ENCODE results near the gene FBXO36.
"Not testable (repeated sequence)": the region's sequence is repeated elsewhere in the genome, so short reads cannot be mapped to it uniquely, and the experiment has no call there.

The FBXO36 gene

DNA sequence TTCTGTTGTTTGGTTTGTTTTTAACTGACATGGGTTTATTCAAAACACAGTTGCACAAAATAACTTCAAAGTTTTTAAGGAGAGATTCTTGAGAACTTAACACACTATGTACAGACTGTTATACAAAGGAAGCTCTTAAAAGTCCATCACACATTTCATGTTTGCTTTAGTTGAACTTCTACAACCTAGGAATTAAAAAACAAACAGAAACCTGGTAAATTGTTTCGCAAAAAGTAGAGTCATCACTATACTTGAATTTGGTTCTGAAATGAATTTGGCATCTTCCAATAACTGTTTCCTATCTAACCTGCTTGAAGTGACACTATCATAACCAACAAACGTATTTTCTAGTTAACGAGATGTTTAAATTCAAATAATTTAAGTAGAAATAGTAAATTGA is 22.3 kb upstream of the FBXO36 start:
- peak overlapping the region; percentile 30 for H3K27ac Mint-ChIP-seq
- H3K4me1 Mint-ChIP-seq (ENCODE audit: low read depth) = peaks cover 69% of the 10 kb centered on the region
- peaks cover 67% of the 10 kb centered on the region for H3K36me3 Mint-ChIP-seq (ENCODE audit: low read depth)
- H3K9me3 Mint-ChIP-seq = no peaks in the 10 kb centered on the region
- no peak overlapping the region for H3K4me3 Mint-ChIP-seq
- no peaks in the 10 kb centered on the region for H3K27me3 Mint-ChIP-seq
- no peak for DNase-seq

DNA sequence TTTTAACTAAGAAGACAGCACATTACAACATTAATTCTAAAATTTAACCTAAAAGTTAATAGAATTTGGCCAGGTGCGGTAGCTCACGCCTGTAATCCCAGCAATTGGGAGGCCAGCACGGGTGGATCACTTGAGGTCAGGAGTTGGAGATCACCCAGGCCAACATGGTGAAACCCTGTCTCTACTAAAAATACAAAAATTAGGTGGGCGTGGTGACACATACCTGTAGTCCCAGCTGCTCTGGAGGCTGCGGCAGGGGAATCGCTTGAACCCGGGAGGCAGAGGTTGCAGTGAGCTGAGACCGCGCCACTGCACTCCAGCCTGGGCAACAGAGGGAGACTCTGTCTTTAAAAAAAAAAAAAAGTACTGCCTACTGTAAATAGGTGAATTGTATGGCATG is 21.8 kb upstream of the FBXO36 start:
- H3K4me1 Mint-ChIP-seq (ENCODE audit: low read depth) = peaks cover 72% of the 10 kb centered on the region
- peaks cover 72% of the 10 kb centered on the region for H3K36me3 Mint-ChIP-seq (ENCODE audit: low read depth)
- H3K27me3 Mint-ChIP-seq, DNase-seq, H3K9me3 Mint-ChIP-seq: not testable (repeated sequence)
- peak overlapping the region; percentile 30 for H3K27ac Mint-ChIP-seq
- H3K4me3 Mint-ChIP-seq = peak overlapping the region; percentile 31

DNA sequence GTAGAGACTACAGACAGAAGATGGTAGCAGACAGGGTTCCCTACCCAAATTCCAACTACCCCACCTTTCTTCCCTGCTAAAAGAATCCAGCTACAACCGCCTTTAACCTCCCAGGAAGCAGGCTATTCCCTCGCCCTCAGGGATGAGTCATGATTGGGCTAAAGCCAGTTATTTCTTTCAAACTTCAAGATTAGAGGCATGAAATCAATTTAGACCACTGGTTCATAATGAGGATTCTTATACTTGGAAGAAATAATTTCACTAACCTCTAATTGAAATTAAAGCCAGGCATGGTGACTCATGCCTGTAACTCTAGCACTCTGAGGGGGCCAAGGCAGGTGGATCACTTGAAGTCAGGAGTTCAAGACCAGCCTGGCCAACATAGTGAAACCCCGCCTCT is 20.5 kb upstream of the FBXO36 start:
- no peak for DNase-seq
- H3K36me3 Mint-ChIP-seq (ENCODE audit: low read depth) = peaks cover 76% of the 10 kb centered on the region
- H3K27me3 Mint-ChIP-seq = no peaks in the 10 kb centered on the region
- peaks cover 70% of the 10 kb centered on the region for H3K4me1 Mint-ChIP-seq (ENCODE audit: low read depth)
- no peak overlapping the region for H3K4me3 Mint-ChIP-seq
- H3K27ac Mint-ChIP-seq = no peak overlapping the region
- no peaks in the 10 kb centered on the region for H3K9me3 Mint-ChIP-seq

DNA sequence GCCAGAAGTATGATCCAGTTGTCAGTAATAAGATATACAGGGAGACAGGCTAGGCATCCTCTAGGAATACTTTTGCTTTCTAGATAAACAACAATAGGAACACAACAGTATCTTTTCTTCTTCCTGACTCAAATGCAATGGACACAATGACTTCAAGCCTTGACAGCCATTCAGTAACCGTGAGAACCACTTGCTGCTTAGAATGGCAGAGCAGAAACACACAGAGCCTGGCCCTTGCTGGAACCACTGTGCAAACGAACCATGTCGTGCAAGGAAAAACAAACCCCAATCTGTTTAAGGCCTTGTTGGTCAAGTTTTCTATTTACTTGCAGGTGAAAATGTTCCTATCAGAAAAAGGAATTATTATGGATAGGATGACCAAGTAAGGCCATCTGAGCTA is 19.3 kb upstream of the FBXO36 start:
- Mint-ChIP-seq H3K27ac (no peak overlapping the region), H3K36me3 (ENCODE audit: low read depth) (peaks cover 77% of the 10 kb centered on the region), H3K27me3 (no peaks in the 10 kb centered on the region), H3K4me3 (no peak overlapping the region), H3K9me3 (no peaks in the 10 kb centered on the region), H3K4me1 (ENCODE audit: low read depth) (peaks cover 69% of the 10 kb centered on the region)
- no peak for DNase-seq

DNA sequence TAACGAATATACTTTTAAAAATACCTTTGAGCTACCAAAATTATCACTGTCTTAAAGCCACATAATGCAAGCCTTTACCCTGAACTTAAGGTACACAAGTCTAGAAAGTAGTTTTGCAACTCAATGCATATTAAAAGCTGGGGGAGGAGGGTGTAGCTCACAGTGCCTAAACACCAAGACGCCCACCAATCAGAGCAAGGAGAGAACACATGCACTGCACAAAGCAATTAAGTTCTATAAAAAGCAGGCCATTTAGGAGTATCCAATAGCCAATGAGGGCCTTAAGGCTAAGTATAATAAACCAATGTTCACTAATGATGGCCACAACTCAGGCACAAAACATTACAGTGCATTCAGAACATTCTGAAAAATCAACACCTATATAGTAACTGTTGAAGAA is 16.7 kb upstream of the FBXO36 start:
- Mint-ChIP-seq H3K27me3 (no peaks in the 10 kb centered on the region), H3K4me3 (no peak overlapping the region), H3K36me3 (ENCODE audit: low read depth) (peaks cover 71% of the 10 kb centered on the region), H3K4me1 (ENCODE audit: low read depth) (peaks cover 60% of the 10 kb centered on the region), H3K27ac (no peak overlapping the region), H3K9me3 (no peaks in the 10 kb centered on the region)
- no peak for DNase-seq

DNA sequence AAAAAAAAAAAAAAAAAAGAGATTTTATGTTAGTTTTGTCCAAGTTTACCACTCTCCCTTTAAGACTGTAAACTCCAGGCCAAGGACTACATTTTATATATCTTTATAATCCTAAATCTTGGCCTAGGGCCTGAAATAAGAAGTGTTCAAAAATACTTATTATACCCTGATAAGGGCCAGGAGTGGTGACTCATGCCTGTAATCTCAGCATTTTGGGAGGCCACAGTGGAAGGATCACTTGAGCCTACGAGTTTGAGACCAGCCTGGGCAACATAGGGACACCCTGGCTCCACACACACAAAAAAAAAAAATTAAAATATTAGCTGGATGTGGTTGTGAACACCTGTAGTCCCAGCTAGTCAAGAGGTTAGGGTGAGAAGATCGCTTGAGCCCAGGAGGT is 13.2 kb upstream of the FBXO36 start:
- DNase-seq = no peak
- Mint-ChIP-seq H3K9me3 (no peaks in the 10 kb centered on the region), H3K4me3 (no peak overlapping the region), H3K36me3 (ENCODE audit: low read depth) (peaks cover 55% of the 10 kb centered on the region), H3K27me3 (no peaks in the 10 kb centered on the region), H3K4me1 (ENCODE audit: low read depth) (peaks cover 66% of the 10 kb centered on the region), H3K27ac (peak overlapping the region; percentile 50)

DNA sequence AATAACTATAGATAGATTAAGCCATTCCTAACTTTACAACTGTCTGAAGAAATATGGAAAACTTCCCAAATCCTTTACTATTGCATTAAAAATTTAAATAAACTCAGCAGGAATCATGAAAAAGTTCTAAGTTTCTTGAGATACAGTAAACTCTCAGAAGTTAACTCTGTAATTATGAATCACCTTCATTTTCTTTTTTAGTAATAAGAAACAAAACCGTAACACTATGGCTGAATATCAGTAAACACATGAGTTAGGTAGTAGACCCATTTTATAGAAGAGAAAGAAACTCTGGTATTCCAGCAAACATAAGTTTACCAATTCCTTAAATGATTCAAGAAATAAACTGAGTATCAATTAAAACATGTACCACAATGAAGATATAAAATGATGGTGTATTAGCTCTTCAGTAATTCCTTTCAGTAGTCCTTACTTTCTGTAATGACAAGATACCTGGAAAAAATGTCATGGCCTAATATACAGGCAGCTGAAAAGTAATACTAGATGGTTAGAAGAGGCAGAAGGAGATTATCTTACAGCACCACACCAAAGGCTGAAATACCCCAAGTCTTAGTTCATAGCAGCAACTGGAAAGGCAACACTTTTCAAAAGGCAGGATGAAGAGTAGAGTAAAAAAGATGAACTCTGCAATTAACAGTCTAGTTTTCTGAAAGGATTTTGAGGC is 12.0 kb upstream of the FBXO36 start:
- Mint-ChIP-seq H3K9me3 (no peaks in the 10 kb centered on the region), H3K4me1 (ENCODE audit: low read depth) (peaks cover 70% of the 10 kb centered on the region), H3K36me3 (ENCODE audit: low read depth) (peaks cover 54% of the 10 kb centered on the region), H3K4me3 (peak overlapping the region; percentile 2), H3K27ac (peak overlapping the region; percentile 87), H3K27me3 (no peaks in the 10 kb centered on the region)
- DNase-seq = no peak

DNA sequence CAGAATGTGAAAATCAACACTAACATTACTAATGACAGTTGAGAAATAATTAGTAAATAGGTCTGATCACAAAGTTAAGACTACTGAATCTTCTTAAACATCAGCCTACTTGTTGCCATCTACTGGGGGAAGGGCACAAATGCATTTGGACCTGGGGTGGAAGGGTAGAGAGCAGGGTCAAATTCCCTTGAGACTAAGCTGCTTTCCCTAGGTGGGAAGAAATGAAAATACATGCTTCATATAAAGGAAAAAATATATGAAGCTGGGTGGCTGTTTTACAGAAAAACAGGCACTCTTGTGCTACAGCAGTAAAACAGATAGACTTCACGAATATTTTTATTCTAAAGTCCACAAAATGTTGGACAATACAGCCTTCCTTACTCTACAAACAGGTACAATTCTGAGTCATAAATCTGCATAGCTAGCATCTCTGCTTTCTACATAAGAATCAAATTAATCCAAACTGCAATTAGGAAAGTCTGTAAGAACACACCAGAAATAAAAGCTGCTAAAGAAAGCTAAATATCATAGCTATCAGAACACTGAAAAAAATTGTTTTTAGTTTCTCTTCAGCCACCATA is 11.4 kb upstream of the FBXO36 start:
- H3K36me3 Mint-ChIP-seq (ENCODE audit: low read depth) = peaks cover 50% of the 10 kb centered on the region
- H3K9me3 Mint-ChIP-seq = no peaks in the 10 kb centered on the region
- H3K4me3 Mint-ChIP-seq = peak overlapping the region; percentile 2
- peak overlapping the region; percentile 87 for H3K27ac Mint-ChIP-seq
- peaks cover 69% of the 10 kb centered on the region for H3K4me1 Mint-ChIP-seq (ENCODE audit: low read depth)
- H3K27me3 Mint-ChIP-seq = no peaks in the 10 kb centered on the region
- no peak for DNase-seq

DNA sequence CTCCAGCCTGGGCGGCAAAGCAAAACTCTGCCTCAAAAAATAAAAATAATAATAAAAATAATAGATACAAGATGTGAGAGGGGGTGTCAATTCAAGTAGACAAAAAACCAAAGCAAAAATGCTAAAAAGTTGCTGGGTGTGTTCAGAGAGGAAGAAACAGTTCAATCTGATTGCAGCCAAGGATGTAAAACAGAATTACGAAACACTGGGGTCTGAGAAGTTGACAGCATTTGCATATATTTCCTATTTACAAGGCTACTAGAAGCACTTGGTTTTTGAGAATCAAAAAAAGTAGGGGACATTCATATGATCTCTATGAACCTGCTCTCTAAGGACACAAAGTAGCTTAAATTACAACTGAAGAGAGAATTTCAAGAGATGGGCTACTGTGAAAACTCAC is 8.1 kb upstream of the FBXO36 start:
- no peaks in the 10 kb centered on the region for H3K27me3 Mint-ChIP-seq
- peaks cover 58% of the 10 kb centered on the region for H3K36me3 Mint-ChIP-seq (ENCODE audit: low read depth)
- H3K27ac Mint-ChIP-seq = peak overlapping the region; percentile 40
- no peak for DNase-seq
- H3K9me3 Mint-ChIP-seq = no peaks in the 10 kb centered on the region
- peaks cover 83% of the 10 kb centered on the region for H3K4me1 Mint-ChIP-seq (ENCODE audit: low read depth)
- H3K4me3 Mint-ChIP-seq = no peak overlapping the region

DNA sequence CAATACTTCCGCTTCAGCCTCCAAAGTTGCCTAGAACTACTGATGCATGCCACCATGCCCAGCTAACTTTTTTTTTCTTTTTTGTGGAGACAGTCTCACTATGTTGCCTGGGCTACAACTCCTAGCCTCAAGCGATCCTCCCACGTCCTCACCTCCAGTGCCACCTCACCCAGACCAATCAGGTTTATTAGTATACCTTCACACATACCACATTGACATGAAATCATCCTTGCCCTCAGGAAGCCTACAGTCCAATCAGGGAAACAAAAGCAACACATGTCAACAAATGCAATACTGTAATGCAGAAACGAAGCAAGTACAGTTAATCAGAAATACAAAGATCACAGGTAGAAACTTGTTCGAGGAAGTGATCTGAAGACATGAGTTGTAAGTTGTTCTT is 4.5 kb upstream of the FBXO36 start:
- H3K4me3 Mint-ChIP-seq = no peak overlapping the region
- no peaks in the 10 kb centered on the region for H3K27me3 Mint-ChIP-seq
- peaks cover 77% of the 10 kb centered on the region for H3K36me3 Mint-ChIP-seq (ENCODE audit: low read depth)
- H3K4me1 Mint-ChIP-seq (ENCODE audit: low read depth) = peaks cover 63% of the 10 kb centered on the region
- no peak for DNase-seq
- peak overlapping the region; percentile 65 for H3K27ac Mint-ChIP-seq
- no peaks in the 10 kb centered on the region for H3K9me3 Mint-ChIP-seq

DNA sequence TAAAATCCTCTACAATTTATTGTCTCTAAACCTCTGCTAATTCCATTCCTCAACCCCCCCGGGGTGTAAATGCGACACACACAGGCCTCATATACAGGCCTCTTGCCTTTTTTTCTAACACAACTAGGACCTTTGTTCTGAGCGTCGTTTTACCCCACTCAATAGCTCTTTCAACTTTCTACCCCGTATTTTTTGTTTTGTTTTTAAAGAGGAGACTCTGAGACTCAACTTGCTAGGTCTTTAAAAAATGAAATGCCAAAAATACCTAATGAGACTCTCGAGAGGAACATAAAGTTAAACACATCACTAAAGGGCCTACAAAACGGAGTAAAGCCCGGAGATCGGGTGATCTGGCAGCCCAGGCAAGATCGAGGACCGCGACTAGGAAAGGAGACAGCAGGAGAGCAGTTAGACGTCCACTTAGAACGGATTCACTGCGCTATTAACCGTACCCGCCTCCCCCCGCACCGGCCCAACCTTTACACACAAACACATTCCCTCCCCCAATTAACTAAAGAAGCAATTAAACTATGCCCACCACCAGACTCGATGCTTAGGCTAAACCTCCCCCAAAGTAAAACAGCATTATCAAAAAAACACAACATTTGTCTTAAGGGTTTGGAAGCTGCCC is 2.2 kb upstream of the FBXO36 start:
- peak overlapping the region; percentile 99 for H3K4me3 Mint-ChIP-seq
- peak; percentile 37 for DNase-seq
- H3K27me3 Mint-ChIP-seq = no peaks in the 10 kb centered on the region
- H3K4me1 Mint-ChIP-seq (ENCODE audit: low read depth) = peaks cover 54% of the 10 kb centered on the region
- peaks cover 61% of the 10 kb centered on the region for H3K36me3 Mint-ChIP-seq (ENCODE audit: low read depth)
- H3K9me3 Mint-ChIP-seq = no peaks in the 10 kb centered on the region
- peak overlapping the region; percentile 99 for H3K27ac Mint-ChIP-seq

DNA sequence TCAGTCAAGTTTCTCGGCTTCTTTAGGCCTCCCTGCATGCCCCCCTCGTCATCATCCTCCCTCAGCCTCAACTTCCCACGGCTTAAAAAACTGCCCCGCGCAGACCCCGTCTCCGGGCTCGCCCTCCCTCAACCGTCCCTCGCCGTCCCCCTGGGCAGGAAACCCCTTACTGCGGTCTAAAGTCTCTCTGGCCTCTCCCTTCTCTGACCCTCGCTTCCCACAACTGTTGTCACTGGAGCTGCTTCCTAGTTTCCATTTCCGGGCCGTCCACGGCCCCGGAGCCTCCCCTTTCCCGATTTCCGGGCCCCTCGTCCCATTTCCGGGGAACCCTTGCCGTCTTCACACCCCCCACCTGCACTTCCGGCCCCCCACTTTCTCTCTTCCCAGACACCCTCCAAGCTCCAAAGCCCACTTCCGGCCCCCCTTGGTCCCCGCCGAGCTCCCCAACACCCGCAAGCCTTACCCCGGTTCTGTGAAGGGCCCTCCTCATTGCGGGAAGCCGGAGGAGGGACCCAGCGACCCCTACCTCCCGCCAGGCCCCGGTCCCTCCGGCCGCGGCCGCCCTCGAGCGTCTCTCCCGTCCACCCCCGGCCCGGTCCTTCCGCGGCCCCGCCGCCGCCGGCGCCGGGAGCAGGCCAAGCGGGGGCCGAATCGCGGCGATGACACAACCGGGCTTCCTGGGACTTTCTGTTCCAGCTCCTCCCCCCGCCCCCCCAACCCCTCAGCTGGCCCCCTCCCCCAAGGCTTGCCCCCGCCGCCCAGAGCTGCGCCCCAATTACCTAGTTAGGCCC is 1.0 kb upstream of the FBXO36 start:
- Mint-ChIP-seq H3K27ac (peak overlapping the region; percentile 100), H3K9me3 (no peaks in the 10 kb centered on the region), H3K4me1 (ENCODE audit: low read depth) (peaks cover 46% of the 10 kb centered on the region), H3K27me3 (no peaks in the 10 kb centered on the region), H3K4me3 (peak overlapping the region; percentile 99), H3K36me3 (ENCODE audit: low read depth) (peaks cover 53% of the 10 kb centered on the region)
- DNase-seq = peak; percentile 78

DNA sequence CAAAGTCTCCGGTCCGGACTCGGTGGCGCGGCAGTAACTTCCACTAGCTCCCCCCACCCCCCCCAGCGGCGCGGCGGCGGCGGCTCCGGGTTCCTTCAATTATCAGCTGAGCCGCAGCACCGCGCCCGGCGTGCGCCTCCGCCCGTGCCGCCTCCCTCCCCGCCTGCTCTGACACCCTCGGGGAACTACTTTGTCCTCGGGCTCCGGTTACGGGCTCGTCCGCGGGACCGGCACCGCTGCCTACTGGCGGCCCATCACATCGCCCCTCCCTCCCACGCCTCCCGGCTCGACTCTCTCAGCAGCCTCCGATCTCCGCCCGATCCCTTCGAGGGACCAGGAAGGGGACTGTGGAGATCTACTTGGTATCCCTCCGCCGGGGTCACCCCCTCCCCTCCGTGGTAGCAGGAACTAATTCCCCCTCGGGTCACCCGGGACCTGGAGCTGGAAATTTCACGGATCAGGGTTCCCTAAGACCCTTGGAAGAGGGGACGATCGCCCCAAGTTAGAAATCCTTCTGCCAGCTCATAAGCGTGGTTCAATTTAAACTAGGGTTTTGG is 333 bp upstream of the FBXO36 start, which contains the start of gene TRIP12:
TRIP12 (minus strand) TSS at position 118 of the 557 bp plus-strand sequence. CDS start 41,930 bp downstream, outside the sequence.
- peaks cover 41% of the 10 kb centered on the region for H3K4me1 Mint-ChIP-seq (ENCODE audit: low read depth)
- peak within 1 kb of the TSS; percentile 100 for H3K27ac Mint-ChIP-seq
- H3K4me3 Mint-ChIP-seq = peak within 1 kb of the TSS; percentile 99
- H3K27me3 Mint-ChIP-seq = no peaks in the 10 kb centered on the region
- H3K9me3 Mint-ChIP-seq = no peaks in the 10 kb centered on the region
- peak; percentile 97 for DNase-seq
- peaks cover 47% of the 10 kb centered on the region for H3K36me3 Mint-ChIP-seq (ENCODE audit: low read depth)

DNA sequence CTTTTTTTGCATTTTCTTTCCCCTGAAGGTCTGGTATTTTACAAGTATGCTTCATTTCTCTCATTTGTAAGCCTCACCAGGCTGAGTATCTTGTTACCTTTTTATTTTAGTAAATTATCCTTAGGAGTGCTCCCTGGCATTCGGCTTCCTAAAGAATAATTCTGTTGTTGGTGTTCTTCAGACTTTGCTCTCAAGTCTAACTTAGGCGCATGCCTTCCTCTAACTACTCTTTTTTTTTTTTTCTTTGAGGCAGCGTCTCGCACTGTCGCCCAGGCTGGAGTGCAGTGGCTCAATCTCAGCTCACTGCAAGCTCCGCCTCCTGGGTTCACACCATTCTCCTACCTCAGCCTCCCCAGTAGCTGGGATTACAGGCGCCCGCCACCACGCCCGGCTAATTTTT is 2.2 kb downstream of the FBXO36 start:
- H3K27ac Mint-ChIP-seq, H3K4me3 Mint-ChIP-seq, H3K27me3 Mint-ChIP-seq, DNase-seq, H3K9me3 Mint-ChIP-seq: not testable (repeated sequence)
- Mint-ChIP-seq H3K4me1 (ENCODE audit: low read depth) (peaks cover 31% of the 10 kb centered on the region), H3K36me3 (ENCODE audit: low read depth) (peaks cover 25% of the 10 kb centered on the region)
